ENCODE results near the gene MCF2L2. TPM values are rescaled to one million over a fixed set of nuclear protein-coding genes. Genes with fewer than 3 reads are reported as not detected.
A peak's percentile ranks its signal among the peaks of the same experiment; 100 is the strongest.

The MCF2L2 gene
- total RNA-seq, 4 donors from 2014 or later: 0.13 to 0.49 (median 0.22) TPM; not detected in 1

GRCh38 chr3:183308751-183309150 is 119.7 kb downstream of the MCF2L2 start:
- no peaks in the 10 kb centered on the region for H3K9me3 ChIP-seq
- no peaks in the 10 kb centered on the region for H3K4me1 ChIP-seq
- no peak for TF ChIP-seq POLR2A (IDR thresholded peaks at IDR 0.05)
- no peak for TF ChIP-seq CTCF (IDR thresholded peaks at IDR 0.05)
- no peak for DNase-seq
- H3K27ac ChIP-seq: no peak overlapping the region
- 82 to 84% methylated on average over 5 of the region's 5 CpGs for WGBS, 2 donors
- H3K27me3 ChIP-seq: no peaks in the 10 kb centered on the region
- intact Hi-C loops (cut with DNase I): no loop called here
- no peaks in the 10 kb centered on the region for H3K36me3 ChIP-seq
- H3K4me3 ChIP-seq (replicated peaks in 1 of 3): no peak overlapping the region

- H3K27ac ChIP-seq: no peak overlapping the region
Observed at GRCh38 chr3:183307749-183308148, 120.7 kb downstream of the MCF2L2 start.

GRCh38 chr3:183306798-183307671 is 121.4 kb downstream of the MCF2L2 start:
- Histone ChIP-seq H3K27me3 (no peaks in the 10 kb centered on the region), H3K27ac (no peak overlapping the region), H3K4me1 (no peaks in the 10 kb centered on the region), H3K4me3 (replicated peaks in 1 of 3) (no peak overlapping the region), H3K36me3 (no peaks in the 10 kb centered on the region), H3K9me3 (no peaks in the 10 kb centered on the region)
- 55 to 63% methylated on average over 9 of the region's 9 CpGs for WGBS, 2 donors
- TF ChIP-seq CTCF (IDR thresholded peaks at IDR 0.05) (no peak), POLR2A (IDR thresholded peaks at IDR 0.05) (no peak)
- peak; percentile 29 to 31 for DNase-seq
- intact Hi-C loops (cut with DNase I): no loop called here

More at GRCh38 chr3:183307749-183308148, 120.7 kb downstream of the MCF2L2 start:
- Histone ChIP-seq H3K4me1 (no peaks in the 10 kb centered on the region), H3K9me3 (no peaks in the 10 kb centered on the region), H3K4me3 (replicated peaks in 1 of 3) (no peak overlapping the region), H3K36me3 (no peaks in the 10 kb centered on the region), H3K27me3 (no peaks in the 10 kb centered on the region)
- intact Hi-C loops (cut with DNase I): no loop called here
- TF ChIP-seq CTCF (IDR thresholded peaks at IDR 0.05) (no peak), POLR2A (IDR thresholded peaks at IDR 0.05) (no peak)
- no peak for DNase-seq
- 97 to 98% methylated on average over 2 of the region's 2 CpGs for WGBS, 2 donors

GRCh38 chr3:183303690-183304089 is 124.7 kb downstream of the MCF2L2 start:
- Histone ChIP-seq H3K4me1 (no peaks in the 10 kb centered on the region), H3K4me3 (replicated peaks in 1 of 3) (no peak overlapping the region), H3K9me3 (no peaks in the 10 kb centered on the region), H3K27ac (no peak overlapping the region), H3K36me3 (no peaks in the 10 kb centered on the region), H3K27me3 (no peaks in the 10 kb centered on the region)
- DNase-seq: no peak
- TF ChIP-seq CTCF (IDR thresholded peaks at IDR 0.05): no peak
- TF ChIP-seq POLR2A (IDR thresholded peaks at IDR 0.05): no peak
- WGBS, 2 donors: 79 to 89% methylated on average over 2 of the region's 2 CpGs
- intact Hi-C loops (cut with DNase I): no loop called here

- H3K27ac ChIP-seq: no peak overlapping the region
- no peak for DNase-seq
- no peaks in the 10 kb centered on the region for H3K27me3 ChIP-seq
- 62 to 74% methylated on average over 8 of the region's 8 CpGs for WGBS, 2 donors
- no peaks in the 10 kb centered on the region for H3K9me3 ChIP-seq
- no peak for TF ChIP-seq CTCF (IDR thresholded peaks at IDR 0.05)
- TF ChIP-seq POLR2A (IDR thresholded peaks at IDR 0.05): no peak
- no peaks in the 10 kb centered on the region for H3K36me3 ChIP-seq
- intact Hi-C loops (cut with DNase I): no loop called here
- H3K4me3 ChIP-seq (replicated peaks in 1 of 3): no peak overlapping the region
- H3K4me1 ChIP-seq: no peaks in the 10 kb centered on the region
Observed at GRCh38 chr3:183301937-183302580, 126.4 kb downstream of the MCF2L2 start.

Measured in thyroid gland (tissue), 4 donors.